Neuronal stem cell (in vitro differentiated cells): ENCODE data around the gene PDE2A.

Experiments used
- DNase-seq: peaks from one replicate; pipeline ENCODE4 v3.0.0-alpha.2; 2013; ENCODE audit warnings: low spot score
- H2AFZ ChIP-seq: one replicate; pipeline ENCODE4 v1.6.1; 2013; ENCODE audit warnings: mild to moderate bottlenecking, low read length, inconsistent platforms
- H2AK5ac ChIP-seq: 2 replicates; pipeline ENCODE4 v1.6.1; 2013; ENCODE audit warnings: low read depth, mild to moderate bottlenecking, inconsistent platforms, low read length, moderate library complexity, mixed read lengths
- H2BK120ac ChIP-seq: 2 replicates; pipeline ENCODE4 v1.6.1; 2013; ENCODE audit warnings: low read depth, mild to moderate bottlenecking, inconsistent platforms, low read length, moderate library complexity, mixed read lengths
- H2BK12ac ChIP-seq: one replicate; pipeline ENCODE4 v1.6.1; 2013; ENCODE audit warnings: low read length, inconsistent platforms
- H2BK15ac ChIP-seq: 2 replicates; pipeline ENCODE4 v1.6.1; 2013; ENCODE audit warnings: mild to moderate bottlenecking, low read length, inconsistent platforms, mixed read lengths
- H2BK5ac ChIP-seq: one replicate; pipeline ENCODE4 v1.6.1; 2013; ENCODE audit warnings: inconsistent platforms, mild to moderate bottlenecking, low read length, moderate library complexity
- H3K14ac ChIP-seq: one replicate; pipeline ENCODE4 v1.6.1; 2013; ENCODE audit warnings: low read length, inconsistent platforms
- H3K18ac ChIP-seq: 2 replicates; pipeline ENCODE4 v1.6.1; 2013; ENCODE audit warnings: low read length, inconsistent platforms
- H3K23ac ChIP-seq: 2 replicates; pipeline ENCODE4 v1.6.1; 2013; ENCODE audit warnings: low read depth, mild to moderate bottlenecking, mixed read lengths, low read length, inconsistent platforms; ENCODE audit not compliant: poor library complexity
- H3K27ac ChIP-seq: replicated peaks from 3 replicates; pipeline ENCODE4 v1.5.1; 2013; ENCODE audit warnings: low read length, inconsistent platforms
- H3K27me3 ChIP-seq, 3 experiments: 2 replicates each; pipeline ENCODE4 v1.6.1; 2013; ENCODE audit warnings: low read length in 3 of 3, mild to moderate bottlenecking in 2 of 3, inconsistent platforms in 1 of 3, low read depth in 1 of 3, mixed read lengths in 1 of 3, moderate library complexity in 1 of 3; ENCODE audit not compliant: control insufficient read depth in 3 of 3, insufficient read depth in 3 of 3
- H3K36me3 ChIP-seq, 2 donors: replicated peaks in 1 of 2; 2 replicates each; pipeline ENCODE4 v1.6.1; 2013; ENCODE audit warnings: low read length in 2 of 2; ENCODE audit not compliant: control insufficient read depth in 2 of 2, insufficient read depth in 2 of 2
- H3K4ac ChIP-seq: 2 replicates; pipeline ENCODE4 v1.6.1; 2013; ENCODE audit warnings: inconsistent platforms, mild to moderate bottlenecking, low read length, moderate library complexity
- H3K4me1 ChIP-seq, 2 donors: 1 replicate in 1 of 2; 2 replicates in 1 of 2; pipeline ENCODE4 v1.6.1; 2013; ENCODE audit warnings: low read length in 2 of 2, low read depth in 1 of 2; ENCODE audit not compliant: control insufficient read depth in 2 of 2, insufficient read depth in 1 of 2
- H3K4me2 ChIP-seq: one replicate; pipeline ENCODE4 v1.6.1; 2013; ENCODE audit warnings: mild to moderate bottlenecking, low read length, inconsistent platforms; ENCODE audit not compliant: insufficient read depth, poor library complexity, severe bottlenecking
- H3K4me3 ChIP-seq, 2 donors: 2 replicates each; pipeline ENCODE4 v1.5.1; 2013; ENCODE audit warnings: low read length in 2 of 2, mild to moderate bottlenecking in 2 of 2, inconsistent platforms in 1 of 2, moderate library complexity in 1 of 2
- H3K79me1 ChIP-seq: one replicate; pipeline ENCODE4 v1.6.1; 2013; ENCODE audit warnings: low read depth, mild to moderate bottlenecking, inconsistent platforms, low read length, moderate library complexity
- H3K9ac ChIP-seq: one replicate; pipeline ENCODE4 v1.6.1; 2013; ENCODE audit warnings: mild to moderate bottlenecking, low read depth, low read length, inconsistent platforms; ENCODE audit not compliant: poor library complexity
- H3K9me3 ChIP-seq, 2 donors: replicated peaks in 1 of 2; 2 replicates each; pipeline versions ENCODE3 to v1.6.1; 2013; ENCODE audit warnings: low read length in 2 of 2, mild to moderate bottlenecking in 2 of 2, inconsistent platforms in 1 of 2, low read depth in 1 of 2, mixed read lengths in 1 of 2, moderate library complexity in 1 of 2; ENCODE audit not compliant: control insufficient read depth in 2 of 2, insufficient read depth in 1 of 2
- H4K8ac ChIP-seq: one replicate; pipeline ENCODE4 v1.6.1; 2013; ENCODE audit warnings: low read depth, mild to moderate bottlenecking, inconsistent platforms, low read length, moderate library complexity
- H4K91ac ChIP-seq: one replicate; pipeline ENCODE4 v1.6.1; 2013; ENCODE audit warnings: low read length, low read depth, mild to moderate bottlenecking, inconsistent platforms; ENCODE audit not compliant: poor library complexity
- WGBS, 2 donors: extraction: QIAGEN DNeasy Blood & Tissue Kit; methylation state at CpG; one replicate each; pipeline ENCODE4 v1.1.7; 2013; ENCODE audit warnings: missing lambda C conversion rate in 2 of 2, mixed read lengths in 1 of 2; ENCODE audit not compliant: insufficient read length in 2 of 2, insufficient replicate concordance in 1 of 2; ENCODE audit errors: extremely low coverage in 2 of 2; 5-methylcytosine and 5-hydroxymethylcytosine counted together

The PDE2A gene

GRCh38 chr11:72617080-72617762 is 57.0 kb downstream of the PDE2A start:
- Histone ChIP-seq H3K23ac (peak overlapping the region; percentile 44), H3K9me3 (no peaks in the 10 kb centered on the region), H3K4me3 (no peak overlapping the region), H4K8ac (peak overlapping the region; percentile 92), H3K36me3 (no peaks in the 10 kb centered on the region), H2BK12ac (peak overlapping the region; percentile 46), H2BK5ac (no peak overlapping the region), H2BK120ac (peak overlapping the region; percentile 75), H3K27me3 (peaks cover 0 to 80% (median 0%) of the 10 kb centered on the region in 3 experiments), H2AK5ac (peak overlapping the region; percentile 60), H3K79me1 (no peaks in the 10 kb centered on the region), H3K27ac (no peak overlapping the region), H3K18ac (peak overlapping the region; percentile 73), H3K4me2 (no peak overlapping the region), H2BK15ac (peak overlapping the region; percentile 37), H3K4ac (no peak overlapping the region), H3K4me1 (peaks cover 3 to 18% of the 10 kb centered on the region in 2 donors), H2AFZ (peak overlapping the region; percentile 45), H3K14ac (no peak overlapping the region), H4K91ac (no peak overlapping the region), H3K9ac (no peak overlapping the region)
- no CpG with 5 or more reads among the region's 11 CpGs for whole genome bisulfite sequencing, 2 donors
- DNase-seq = no peak

DNA sequence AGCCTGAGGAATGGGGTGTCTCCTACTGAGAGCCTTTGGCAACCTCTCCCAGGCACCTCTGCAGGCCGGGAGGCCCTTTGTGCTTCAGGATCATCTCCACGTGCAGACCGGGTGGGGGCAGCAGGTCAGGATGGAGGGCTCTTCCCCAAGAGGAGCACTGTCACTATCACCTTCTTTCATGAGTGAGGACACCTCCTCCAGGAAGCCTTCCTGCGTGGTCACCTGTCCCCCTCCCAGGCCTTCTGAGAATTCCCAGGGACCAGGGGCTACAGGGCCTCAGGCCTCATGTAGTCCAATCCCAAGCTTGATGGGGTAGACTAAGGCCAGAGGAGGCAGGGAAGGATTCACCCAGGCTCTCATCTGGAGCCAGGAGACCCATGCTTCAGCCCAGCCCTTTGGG is 57.6 kb downstream of the PDE2A start:
- Histone ChIP-seq H3K27me3 (peaks cover 0 to 82% (median 0%) of the 10 kb centered on the region in 3 experiments), H4K8ac (peak overlapping the region; percentile 92), H2BK120ac (peak overlapping the region; percentile 75), H3K4ac (no peak overlapping the region), H2AFZ (no peak overlapping the region), H3K27ac (no peak overlapping the region), H3K4me3 (no peak overlapping the region), H3K4me2 (no peak overlapping the region), H2AK5ac (peak overlapping the region; percentile 9), H3K23ac (no peak overlapping the region), H2BK12ac (peak overlapping the region; percentile 46), H3K4me1 (peaks cover 3 to 18% of the 10 kb centered on the region in 2 donors), H3K14ac (no peak overlapping the region), H3K79me1 (no peaks in the 10 kb centered on the region), H3K9ac (no peak overlapping the region), H3K9me3 (no peaks in the 10 kb centered on the region), H2BK5ac (no peak overlapping the region), H4K91ac (no peak overlapping the region), H3K36me3 (no peaks in the 10 kb centered on the region), H3K18ac (peak overlapping the region; percentile 73), H2BK15ac (peak overlapping the region; percentile 37)
- WGBS, 2 donors = no CpG with 5 or more reads among the region's 4 CpGs
- DNase-seq = no peak

- Histone ChIP-seq H2BK120ac (no peak overlapping the region), H3K4me1 (peaks cover 3 to 18% of the 10 kb centered on the region in 2 donors), H3K36me3 (no peaks in the 10 kb centered on the region), H3K27me3 (peaks cover 0 to 82% (median 0%) of the 10 kb centered on the region in 3 experiments), H2BK5ac (no peak overlapping the region), H3K4me2 (no peak overlapping the region), H3K9ac (no peak overlapping the region), H2AK5ac (no peak overlapping the region), H3K4ac (no peak overlapping the region), H4K8ac (no peak overlapping the region), H2AFZ (no peak overlapping the region), H2BK12ac (no peak overlapping the region), H3K14ac (no peak overlapping the region), H3K27ac (no peak overlapping the region), H4K91ac (no peak overlapping the region), H3K18ac (peak overlapping the region; percentile 65), H3K4me3 (no peak overlapping the region), H3K79me1 (no peaks in the 10 kb centered on the region), H3K9me3 (no peaks in the 10 kb centered on the region), H3K23ac (no peak overlapping the region), H2BK15ac (peak overlapping the region; percentile 38)
- no CpG with 5 or more reads among the region's 3 CpGs for WGBS, 2 donors
- DNase-seq = no peak
These were observed 58.9 kb downstream of the PDE2A start for GRCh38 chr11:72615329-72615728.

DNA sequence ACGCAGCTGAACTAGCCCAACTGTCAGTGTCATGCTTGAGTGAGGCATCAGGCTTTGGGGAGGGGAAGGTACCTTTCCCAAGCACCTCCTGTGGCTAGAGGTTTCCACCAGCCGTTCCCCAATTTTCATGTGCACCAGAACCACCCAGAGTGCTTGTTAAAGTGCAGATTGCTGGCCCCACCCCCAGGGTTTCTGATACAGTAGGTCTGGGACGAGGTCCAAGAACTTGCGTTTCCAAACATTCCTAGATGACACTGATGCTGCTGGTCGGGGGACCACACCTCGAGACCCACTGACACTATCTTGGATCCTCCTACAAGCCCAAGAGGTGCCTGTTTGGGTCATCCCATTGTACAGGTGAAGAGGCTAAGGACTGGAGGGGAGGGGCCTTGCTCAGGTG is 59.8 kb downstream of the PDE2A start:
- Histone ChIP-seq H3K4ac (no peak overlapping the region), H2AFZ (no peak overlapping the region), H3K9ac (no peak overlapping the region), H4K91ac (no peak overlapping the region), H3K23ac (no peak overlapping the region), H3K27me3 (peaks cover 0 to 77% (median 0%) of the 10 kb centered on the region in 3 experiments), H2BK15ac (no peak overlapping the region), H2BK12ac (no peak overlapping the region), H3K79me1 (no peaks in the 10 kb centered on the region), H3K27ac (no peak overlapping the region), H2BK5ac (no peak overlapping the region), H4K8ac (no peak overlapping the region), H2BK120ac (no peak overlapping the region), H3K4me1 (peaks cover 3 to 18% of the 10 kb centered on the region in 2 donors), H3K4me2 (no peak overlapping the region), H3K18ac (no peak overlapping the region), H2AK5ac (no peak overlapping the region), H3K36me3 (no peaks in the 10 kb centered on the region), H3K14ac (no peak overlapping the region), H3K9me3 (no peaks in the 10 kb centered on the region), H3K4me3 (no peak overlapping the region)
- DNase-seq = no peak
- no CpG with 5 or more reads among the region's 6 CpGs for WGBS, 2 donors
